Measurements from ENCODE around the gene DOCK4. TPM values are rescaled to one million over a fixed set of nuclear protein-coding genes. Genes with fewer than 3 reads are reported as not detected.
A peak's percentile ranks its signal among the peaks of the same experiment; 100 is the strongest.

DOCK4 gene
- total RNA-seq, 4 donors from 2014 or later = 14.0 to 48.1 (median 30.9) TPM

DNA sequence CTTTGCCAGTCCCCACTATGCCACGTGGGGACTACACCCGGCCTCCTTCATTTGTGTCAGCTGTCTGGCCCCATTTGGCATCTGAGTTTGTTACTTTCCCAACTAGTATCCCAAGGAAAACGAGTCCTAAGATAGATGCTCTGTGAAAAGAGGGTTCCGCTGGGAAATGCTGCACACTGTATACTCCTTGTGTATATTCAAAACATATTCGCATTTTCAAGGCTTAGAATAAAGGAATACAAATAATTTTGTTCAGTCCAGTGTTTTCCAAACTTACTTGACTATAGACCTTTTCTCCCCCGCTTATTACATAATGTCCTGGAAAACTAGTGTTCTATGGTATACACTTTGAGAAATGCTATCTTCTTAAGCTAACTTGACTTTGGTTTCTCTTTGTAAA is 476.1 kb downstream of the DOCK4 start:
- WGBS, 2 donors = 87 to 88% methylated on average over 6 of the region's 6 CpGs
- TF ChIP-seq POLR2A (IDR thresholded peaks at IDR 0.05) = no peak
- TF ChIP-seq, protein P1, sequence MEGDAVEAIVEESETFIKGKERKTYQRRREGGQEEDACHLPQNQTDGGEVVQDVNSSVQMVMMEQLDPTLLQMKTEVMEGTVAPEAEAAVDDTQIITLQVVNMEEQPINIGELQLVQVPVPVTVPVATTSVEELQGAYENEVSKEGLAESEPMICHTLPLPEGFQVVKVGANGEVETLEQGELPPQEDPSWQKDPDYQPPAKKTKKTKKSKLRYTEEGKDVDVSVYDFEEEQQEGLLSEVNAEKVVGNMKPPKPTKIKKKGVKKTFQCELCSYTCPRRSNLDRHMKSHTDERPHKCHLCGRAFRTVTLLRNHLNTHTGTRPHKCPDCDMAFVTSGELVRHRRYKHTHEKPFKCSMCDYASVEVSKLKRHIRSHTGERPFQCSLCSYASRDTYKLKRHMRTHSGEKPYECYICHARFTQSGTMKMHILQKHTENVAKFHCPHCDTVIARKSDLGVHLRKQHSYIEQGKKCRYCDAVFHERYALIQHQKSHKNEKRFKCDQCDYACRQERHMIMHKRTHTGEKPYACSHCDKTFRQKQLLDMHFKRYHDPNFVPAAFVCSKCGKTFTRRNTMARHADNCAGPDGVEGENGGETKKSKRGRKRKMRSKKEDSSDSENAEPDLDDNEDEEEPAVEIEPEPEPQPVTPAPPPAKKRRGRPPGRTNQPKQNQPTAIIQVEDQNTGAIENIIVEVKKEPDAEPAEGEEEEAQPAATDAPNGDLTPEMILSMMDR (IDR thresholded peaks at IDR 0.05) = no peak

DNA sequence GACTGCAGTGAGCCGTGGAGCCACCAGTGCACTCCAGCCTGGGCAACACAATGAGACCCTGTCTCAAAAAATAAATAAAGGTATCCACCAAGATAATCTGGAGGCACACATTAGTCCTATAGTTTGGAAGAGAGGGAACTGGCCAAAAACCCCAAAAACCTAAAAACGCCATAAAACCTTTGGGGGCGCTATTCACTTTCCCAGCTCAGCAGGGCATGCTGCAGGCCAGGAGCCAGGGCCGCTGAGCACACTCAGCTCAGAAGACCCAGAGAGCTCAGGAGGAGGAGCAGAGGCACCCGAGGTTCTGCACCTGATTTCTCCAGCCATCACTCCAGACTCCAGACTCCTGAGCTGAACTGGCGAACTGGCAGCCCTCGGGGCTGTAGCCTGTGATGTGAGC is 476.7 kb downstream of the DOCK4 start:
- WGBS, 2 donors = 85 to 87% methylated on average over 7 of the region's 7 CpGs
- Histone ChIP-seq H3K27ac (no peak overlapping the region), H3K27me3 (no peaks in the 10 kb centered on the region), H3K9me3 (no peaks in the 10 kb centered on the region), H3K4me3 (replicated peaks in 1 of 3) (no peak overlapping the region), H3K4me1 (no peaks in the 10 kb centered on the region), H3K36me3 (no peaks in the 10 kb centered on the region)
- no peak for DNase-seq
- TF ChIP-seq, protein P1 (IDR thresholded peaks at IDR 0.05) = no peak
- no peak for TF ChIP-seq POLR2A (IDR thresholded peaks at IDR 0.05)
- intact Hi-C loops (cut with DNase I) = no loop called here

More for the DNA sequence above, 476.1 kb downstream of the DOCK4 start:
- Histone ChIP-seq H3K9me3 (no peaks in the 10 kb centered on the region), H3K36me3 (no peaks in the 10 kb centered on the region), H3K27me3 (no peaks in the 10 kb centered on the region), H3K4me3 (replicated peaks in 1 of 3) (no peak overlapping the region), H3K27ac (no peak overlapping the region), H3K4me1 (no peaks in the 10 kb centered on the region)
- intact Hi-C loops (cut with DNase I) = loop anchor here (10.0 kb wide), 1 partner anchor 1885 kb away; no protein-coding TSS in a partner anchor
- DNase-seq = no peak

GRCh38 chr7:111728635-111728995 is 477.6 kb downstream of the DOCK4 start:
- H3K36me3 ChIP-seq = no peaks in the 10 kb centered on the region
- H3K27ac ChIP-seq = no peak overlapping the region
- TF ChIP-seq POLR2A (IDR thresholded peaks at IDR 0.05) = no peak
- TF ChIP-seq, protein P1 (IDR thresholded peaks at IDR 0.05) = no peak
- H3K4me1 ChIP-seq = no peaks in the 10 kb centered on the region
- H3K27me3 ChIP-seq = no peaks in the 10 kb centered on the region
- no peaks in the 10 kb centered on the region for H3K9me3 ChIP-seq
- intact Hi-C loops (cut with DNase I) = no loop called here
- no peak for DNase-seq
- no peak overlapping the region for H3K4me3 ChIP-seq (replicated peaks in 1 of 3)
- 74 to 86% methylated on average over 16 of the region's 16 CpGs for WGBS, 2 donors

- Histone ChIP-seq H3K27ac (no peak overlapping the region), H3K4me1 (no peaks in the 10 kb centered on the region), H3K36me3 (no peaks in the 10 kb centered on the region), H3K9me3 (no peaks in the 10 kb centered on the region), H3K4me3 (replicated peaks in 1 of 3) (no peak overlapping the region), H3K27me3 (no peaks in the 10 kb centered on the region)
- no peak for TF ChIP-seq POLR2A (IDR thresholded peaks at IDR 0.05)
- TF ChIP-seq, protein P1 (IDR thresholded peaks at IDR 0.05) = no peak
- intact Hi-C loops (cut with DNase I) = no loop called here
- DNase-seq = peak; percentile 6 to 9
- 77 to 81% methylated on average over 33 to 39 of the region's 41 CpGs for WGBS, 2 donors
Measured at GRCh38 chr7:111727905-111728634, 478.1 kb downstream of the DOCK4 start.

GRCh38 chr7:111718886-111719285 is 487.3 kb downstream of the DOCK4 start:
- no peak for DNase-seq
- no peaks in the 10 kb centered on the region for H3K4me1 ChIP-seq
- no peak overlapping the region for H3K4me3 ChIP-seq (replicated peaks in 1 of 3)
- 90% methylated on average over 3 of the region's 3 CpGs for WGBS, 2 donors
- TF ChIP-seq, protein P1 (IDR thresholded peaks at IDR 0.05) = no peak
- no peak for TF ChIP-seq POLR2A (IDR thresholded peaks at IDR 0.05)
- intact Hi-C loops (cut with DNase I) = no loop called here
- no peaks in the 10 kb centered on the region for H3K27me3 ChIP-seq
- no peaks in the 10 kb centered on the region for H3K36me3 ChIP-seq
- no peak overlapping the region for H3K27ac ChIP-seq
- H3K9me3 ChIP-seq = no peaks in the 10 kb centered on the region

Measured in thyroid gland (tissue), 4 donors.